Ishikawa (cell line): ENCODE results near the gene SERPINB4.

Source experiments
- CEBPB ChIP-seq: IDR thresholded peaks from 2 replicates; pipeline ENCODE4 v1.6.1; 2012
- CREB1 ChIP-seq: IDR thresholded peaks from 2 replicates; pipeline ENCODE4 v1.6.1; 2012; ENCODE audit warnings: low read depth
- EGR1 ChIP-seq: IDR thresholded peaks from 2 replicates; pipeline ENCODE4 v1.6.1; 2012
- EP300 ChIP-seq: IDR thresholded peaks from 2 replicates; pipeline ENCODE4 v1.6.1; 2012; ENCODE audit warnings: borderline replicate concordance
- FOXM1 ChIP-seq: IDR thresholded peaks from 2 replicates; pipeline ENCODE4 v1.6.1; 2012; ENCODE audit warnings: low read depth, borderline replicate concordance
- NFIC ChIP-seq: IDR thresholded peaks from 2 replicates; pipeline ENCODE4 v1.6.1; 2012
- RAD21 ChIP-seq: IDR thresholded peaks from 2 replicates; pipeline ENCODE4 v1.6.1; 2012; ENCODE audit warnings: low read depth
- TAF1 ChIP-seq: IDR thresholded peaks from 2 replicates; pipeline ENCODE4 v1.6.1; 2012; ENCODE audit warnings: low read depth, mild to moderate bottlenecking
- TCF12 ChIP-seq: IDR thresholded peaks from 2 replicates; pipeline ENCODE4 v1.6.1; 2012; ENCODE audit warnings: low read depth
- TEAD4 ChIP-seq: IDR thresholded peaks from 2 replicates; pipeline ENCODE4 v1.6.1; 2012
- YY1 ChIP-seq: IDR thresholded peaks from 2 replicates; pipeline ENCODE4 v1.6.1; 2012; ENCODE audit warnings: low read depth
- ZBTB7A ChIP-seq: IDR thresholded peaks from 2 replicates; pipeline ENCODE4 v1.6.1; 2012; ENCODE audit warnings: low read depth
- TF ChIP-seq, protein P1 (sequence below): IDR thresholded peaks from 2 replicates; pipeline ENCODE4 v1.6.1; 2012
- TF ChIP-seq, protein P2 (sequence below): IDR thresholded peaks from 2 replicates; pipeline ENCODE4 v1.6.1; 2012; ENCODE audit warnings: low read depth, mild to moderate bottlenecking
- TF ChIP-seq, protein P3 (sequence below): IDR thresholded peaks from 2 replicates; pipeline ENCODE4 v1.6.1; 2012

Gene SERPINB4

DNA sequence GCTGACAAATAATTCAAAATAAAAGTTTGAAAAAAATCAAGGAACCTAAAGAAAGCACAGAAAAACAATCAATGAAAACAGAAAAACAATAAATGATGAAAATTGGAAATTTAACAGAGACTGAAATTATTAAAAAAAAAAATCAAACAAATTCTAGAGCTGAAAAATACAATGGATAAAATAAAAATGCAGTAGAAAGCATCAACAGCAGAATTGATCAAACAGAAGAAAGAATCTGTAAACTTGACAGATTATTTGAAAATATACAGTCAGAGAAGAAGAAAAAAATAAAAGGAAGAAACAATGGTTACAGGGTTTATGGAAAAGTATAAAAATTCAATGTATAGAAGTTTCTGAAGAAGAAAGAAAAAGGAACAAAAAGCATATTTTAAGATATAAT, 16.2 kb downstream of the SERPINB4 start:
- TF ChIP-seq YY1 (no peak), FOXM1 (no peak), NFIC (no peak), TEAD4 (no peak), CEBPB (no peak), TCF12 (no peak), CREB1 (no peak)
- TF ChIP-seq, protein P1, sequence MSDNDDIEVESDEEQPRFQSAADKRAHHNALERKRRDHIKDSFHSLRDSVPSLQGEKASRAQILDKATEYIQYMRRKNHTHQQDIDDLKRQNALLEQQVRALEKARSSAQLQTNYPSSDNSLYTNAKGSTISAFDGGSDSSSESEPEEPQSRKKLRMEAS: no peak
- TF ChIP-seq, protein P2, sequence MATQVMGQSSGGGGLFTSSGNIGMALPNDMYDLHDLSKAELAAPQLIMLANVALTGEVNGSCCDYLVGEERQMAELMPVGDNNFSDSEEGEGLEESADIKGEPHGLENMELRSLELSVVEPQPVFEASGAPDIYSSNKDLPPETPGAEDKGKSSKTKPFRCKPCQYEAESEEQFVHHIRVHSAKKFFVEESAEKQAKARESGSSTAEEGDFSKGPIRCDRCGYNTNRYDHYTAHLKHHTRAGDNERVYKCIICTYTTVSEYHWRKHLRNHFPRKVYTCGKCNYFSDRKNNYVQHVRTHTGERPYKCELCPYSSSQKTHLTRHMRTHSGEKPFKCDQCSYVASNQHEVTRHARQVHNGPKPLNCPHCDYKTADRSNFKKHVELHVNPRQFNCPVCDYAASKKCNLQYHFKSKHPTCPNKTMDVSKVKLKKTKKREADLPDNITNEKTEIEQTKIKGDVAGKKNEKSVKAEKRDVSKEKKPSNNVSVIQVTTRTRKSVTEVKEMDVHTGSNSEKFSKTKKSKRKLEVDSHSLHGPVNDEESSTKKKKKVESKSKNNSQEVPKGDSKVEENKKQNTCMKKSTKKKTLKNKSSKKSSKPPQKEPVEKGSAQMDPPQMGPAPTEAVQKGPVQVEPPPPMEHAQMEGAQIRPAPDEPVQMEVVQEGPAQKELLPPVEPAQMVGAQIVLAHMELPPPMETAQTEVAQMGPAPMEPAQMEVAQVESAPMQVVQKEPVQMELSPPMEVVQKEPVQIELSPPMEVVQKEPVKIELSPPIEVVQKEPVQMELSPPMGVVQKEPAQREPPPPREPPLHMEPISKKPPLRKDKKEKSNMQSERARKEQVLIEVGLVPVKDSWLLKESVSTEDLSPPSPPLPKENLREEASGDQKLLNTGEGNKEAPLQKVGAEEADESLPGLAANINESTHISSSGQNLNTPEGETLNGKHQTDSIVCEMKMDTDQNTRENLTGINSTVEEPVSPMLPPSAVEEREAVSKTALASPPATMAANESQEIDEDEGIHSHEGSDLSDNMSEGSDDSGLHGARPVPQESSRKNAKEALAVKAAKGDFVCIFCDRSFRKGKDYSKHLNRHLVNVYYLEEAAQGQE: no peak
- TF ChIP-seq, protein P3, sequence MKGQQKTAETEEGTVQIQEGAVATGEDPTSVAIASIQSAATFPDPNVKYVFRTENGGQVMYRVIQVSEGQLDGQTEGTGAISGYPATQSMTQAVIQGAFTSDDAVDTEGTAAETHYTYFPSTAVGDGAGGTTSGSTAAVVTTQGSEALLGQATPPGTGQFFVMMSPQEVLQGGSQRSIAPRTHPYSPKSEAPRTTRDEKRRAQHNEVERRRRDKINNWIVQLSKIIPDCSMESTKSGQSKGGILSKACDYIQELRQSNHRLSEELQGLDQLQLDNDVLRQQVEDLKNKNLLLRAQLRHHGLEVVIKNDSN: no peak

DNA sequence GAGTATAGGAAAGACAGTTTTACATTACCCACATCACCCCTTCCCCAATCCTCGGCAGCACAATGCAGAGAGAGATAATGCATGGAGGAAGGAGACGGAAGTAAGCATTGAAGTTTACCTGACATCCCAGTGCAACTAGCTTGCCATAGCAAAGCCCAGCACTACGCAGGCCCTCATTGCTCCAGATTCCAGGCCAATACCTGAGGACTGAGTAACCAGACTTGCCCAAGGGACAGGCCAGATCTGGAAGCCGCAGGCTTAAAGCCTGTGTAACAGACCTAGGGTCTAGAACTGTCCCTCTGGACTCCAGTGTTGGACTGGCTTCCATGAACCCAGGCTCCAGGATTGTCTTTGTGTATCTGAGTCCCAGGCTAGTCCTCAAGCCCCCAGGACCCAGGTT, 17.6 kb downstream of the SERPINB4 start:
- TF ChIP-seq, protein P1: no peak
- no peak for TF ChIP-seq EGR1
- TF ChIP-seq, protein P2: no peak
- TF ChIP-seq FOXM1: no peak
- TF ChIP-seq, protein P3: no peak
- TF ChIP-seq TEAD4: no peak
- TF ChIP-seq YY1: no peak
- no peak for TF ChIP-seq EP300
- TF ChIP-seq NFIC: no peak
- TF ChIP-seq CEBPB: no peak
- TF ChIP-seq RAD21: no peak
- TF ChIP-seq TAF1: no peak
- TF ChIP-seq CREB1: no peak
- no peak for TF ChIP-seq TCF12
- no peak for TF ChIP-seq ZBTB7A

DNA sequence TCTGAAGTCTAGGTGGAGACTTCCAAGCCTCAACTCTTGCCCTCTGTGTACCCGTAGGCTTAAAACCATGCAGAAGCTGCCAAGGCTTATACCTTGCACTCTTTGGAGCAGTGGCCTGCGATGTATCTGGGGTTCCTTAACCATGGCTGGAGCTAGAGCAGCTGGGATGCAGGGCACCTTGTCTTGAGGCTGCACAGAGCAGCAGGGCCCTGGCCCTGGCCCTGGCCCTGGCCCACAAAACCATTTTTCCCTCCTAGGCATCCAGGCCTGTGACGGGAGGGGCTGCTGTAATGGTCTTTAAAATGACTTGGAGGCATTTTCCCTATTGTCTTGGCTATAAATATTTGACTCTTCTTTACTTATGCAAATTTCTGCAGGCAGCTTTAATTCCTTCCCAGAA, 19.2 kb downstream of the SERPINB4 start:
- no peak for TF ChIP-seq FOXM1
- TF ChIP-seq, protein P1: no peak
- TF ChIP-seq YY1: no peak
- TF ChIP-seq, protein P3: no peak
- TF ChIP-seq TAF1: no peak
- TF ChIP-seq TEAD4: no peak
- no peak for TF ChIP-seq CREB1
- TF ChIP-seq, protein P2: no peak
- no peak for TF ChIP-seq EP300
- TF ChIP-seq CEBPB: no peak
- TF ChIP-seq TCF12: no peak
- TF ChIP-seq NFIC: no peak
- no peak for TF ChIP-seq EGR1
- no peak for TF ChIP-seq RAD21
- TF ChIP-seq ZBTB7A: no peak

DNA sequence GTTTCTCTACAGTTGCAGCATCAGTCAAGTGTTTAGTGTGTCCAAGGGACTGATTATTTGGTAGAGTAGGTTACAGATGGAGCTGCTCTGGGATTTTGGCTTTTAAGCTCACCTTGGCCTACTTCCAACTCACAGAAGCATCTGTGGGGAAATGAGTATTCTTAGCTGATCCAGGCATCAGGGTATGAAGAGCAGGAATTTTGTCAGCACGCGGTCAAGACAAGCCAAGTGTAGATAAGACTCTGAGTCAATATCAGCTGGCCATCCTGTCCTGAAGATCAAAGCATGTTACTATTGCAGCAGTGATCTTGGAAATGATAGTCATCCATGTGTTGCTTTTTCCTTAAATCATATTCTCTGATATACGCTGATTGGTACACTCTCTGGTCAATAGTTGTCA, 24.4 kb downstream of the SERPINB4 start:
- no peak for TF ChIP-seq NFIC
- no peak for TF ChIP-seq TEAD4
- no peak for TF ChIP-seq TAF1
- no peak for TF ChIP-seq TCF12
